Central memory CD8-positive, alpha-beta T cell (primary cell): Measurements from ENCODE around the gene OSM.

Source experiments
- ATAC-seq: fragments of 150-1000 bp; cut with Tn5 transposase; replicated peaks from 2 replicates; pipeline ENCODE4 v1.10.0; 2022; ENCODE audit warnings: mild to moderate bottlenecking, moderate FRiP score, moderate number of reproducible peaks; ENCODE audit not compliant: poor library complexity, severe bottlenecking; ENCODE audit errors: extremely low read depth
- DNase-seq, 2 donors: peaks; one replicate each; pipeline ENCODE4 v3.0.0; 2021; ENCODE audit warnings: low spot score in 2 of 2
- H3K27ac Mint-ChIP-seq: one replicate; pipeline ENCODE4 v1.8.0; 2022; ENCODE audit warnings: low read depth, mild to moderate bottlenecking, moderate library complexity, mixed read lengths
- H3K27me3 Mint-ChIP-seq: one replicate; pipeline ENCODE4 v1.8.0; 2022; ENCODE audit warnings: mixed read lengths
- H3K36me3 Mint-ChIP-seq: one replicate; pipeline ENCODE4 v1.8.0; 2022; ENCODE audit warnings: mild to moderate bottlenecking, moderate library complexity, mixed read lengths; ENCODE audit not compliant: insufficient read depth
- H3K4me1 Mint-ChIP-seq: one replicate; pipeline ENCODE4 v1.8.0; 2022; ENCODE audit warnings: mixed read lengths
- H3K4me3 Mint-ChIP-seq: one replicate; pipeline ENCODE4 v1.8.0; 2022; ENCODE audit warnings: mild to moderate bottlenecking, moderate library complexity, mixed read lengths
- H3K9me3 Mint-ChIP-seq: one replicate; pipeline ENCODE4 v1.8.0; 2022; ENCODE audit warnings: mixed read lengths

The OSM gene

DNA sequence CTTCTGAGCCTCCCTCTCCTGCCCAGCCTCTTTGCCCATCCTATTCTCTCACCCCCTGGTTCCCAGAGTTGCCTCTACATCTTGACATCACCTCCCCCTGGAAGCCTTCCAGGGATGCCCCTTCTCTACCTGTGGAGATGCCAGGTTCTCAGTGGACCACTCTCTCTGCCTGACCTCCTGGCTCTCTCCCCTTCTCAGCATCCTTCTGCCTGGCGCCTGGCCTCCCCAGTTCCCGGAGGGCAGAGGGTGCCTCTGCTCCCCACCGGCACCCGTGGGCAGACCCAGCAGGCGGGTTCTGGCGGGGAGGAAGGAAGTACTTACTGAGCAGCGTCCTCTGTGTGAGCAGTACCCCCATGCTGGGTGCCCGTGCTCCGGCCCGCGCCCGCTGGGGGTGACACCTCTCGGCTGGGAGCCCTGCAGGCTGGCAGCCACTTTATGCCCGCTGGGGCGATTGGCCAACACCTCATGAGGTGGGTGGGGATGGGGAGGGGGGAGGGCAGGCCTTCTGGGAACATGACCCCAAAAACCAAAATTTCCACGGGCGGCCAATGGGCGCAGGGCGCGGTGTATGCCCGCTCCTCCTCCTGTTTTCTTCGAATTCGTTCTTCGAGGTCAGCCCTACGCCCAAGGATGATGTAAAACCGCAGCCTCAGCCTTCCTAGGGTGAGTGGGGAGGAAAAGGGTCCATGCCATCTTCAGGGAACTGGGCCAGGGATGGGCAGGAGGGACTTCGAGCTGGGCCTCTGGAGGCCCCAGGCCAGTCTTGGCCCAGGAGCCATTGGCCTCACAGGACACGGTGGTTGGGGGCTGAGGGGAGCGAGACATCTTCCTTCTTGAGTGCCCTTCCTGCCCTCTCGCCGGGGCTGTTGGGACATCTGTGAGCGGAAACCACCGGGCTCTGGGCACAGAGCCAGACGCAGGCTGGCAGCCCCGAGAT is at the start of gene OSM:
OSM (minus strand) TSS at position 407 of the 937 bp plus-strand sequence; CDS start at position 355, 52 bp downstream.
- Mint-ChIP-seq H3K36me3 (peaks cover 30% of the 10 kb centered on the region), H3K4me1 (peaks cover 60% of the 10 kb centered on the region)
- DNase-seq = peak; percentile 62 to 70

DNA sequence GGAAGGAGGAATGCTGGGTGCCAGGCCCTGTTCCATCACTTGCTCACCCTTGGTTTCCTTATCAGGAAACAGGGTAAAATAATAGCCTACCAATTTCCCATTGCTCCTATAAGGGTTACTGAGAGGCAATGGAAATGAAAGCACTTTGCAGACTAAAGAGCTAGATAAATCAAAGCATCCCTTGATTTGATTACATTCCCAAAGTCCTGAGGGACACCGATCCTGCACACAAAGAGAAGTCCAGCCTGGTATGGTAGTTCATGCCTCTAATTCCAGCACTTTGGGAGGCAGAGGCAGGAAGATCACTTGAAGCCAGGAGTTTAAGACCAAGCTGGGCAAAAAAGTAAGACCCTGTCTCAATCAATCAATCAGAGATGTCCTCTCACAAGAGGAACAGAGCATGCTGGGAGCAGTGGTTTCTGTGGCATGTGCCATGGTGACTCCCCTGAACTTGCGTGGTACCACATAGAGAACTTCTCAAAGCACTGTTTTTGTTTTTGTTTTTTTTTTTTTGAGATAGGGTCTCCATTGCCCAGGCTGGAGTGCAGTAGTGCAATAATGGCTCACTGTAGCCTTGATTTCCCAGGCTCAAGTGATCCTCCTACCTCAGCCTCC is 49.4 kb upstream of the OSM start:
- Mint-ChIP-seq H3K4me3 (peak overlapping the region; percentile 16), H3K27ac (no peak overlapping the region), H3K27me3 (no peaks in the 10 kb centered on the region), H3K4me1 (peaks cover 89% of the 10 kb centered on the region), H3K9me3 (no peaks in the 10 kb centered on the region), H3K36me3 (peaks cover 6% of the 10 kb centered on the region)
- ATAC-seq = no peak
- DNase-seq = no peak

More for the DNA sequence above, at the start of gene OSM:
- H3K27ac Mint-ChIP-seq = peak within 1 kb of the TSS; percentile 96
- peak within 1 kb of the TSS; percentile 90 for H3K4me3 Mint-ChIP-seq
- H3K27me3 Mint-ChIP-seq = no peaks in the 10 kb centered on the region
- H3K9me3 Mint-ChIP-seq = no peaks in the 10 kb centered on the region
- ATAC-seq = peak; percentile 31

DNA sequence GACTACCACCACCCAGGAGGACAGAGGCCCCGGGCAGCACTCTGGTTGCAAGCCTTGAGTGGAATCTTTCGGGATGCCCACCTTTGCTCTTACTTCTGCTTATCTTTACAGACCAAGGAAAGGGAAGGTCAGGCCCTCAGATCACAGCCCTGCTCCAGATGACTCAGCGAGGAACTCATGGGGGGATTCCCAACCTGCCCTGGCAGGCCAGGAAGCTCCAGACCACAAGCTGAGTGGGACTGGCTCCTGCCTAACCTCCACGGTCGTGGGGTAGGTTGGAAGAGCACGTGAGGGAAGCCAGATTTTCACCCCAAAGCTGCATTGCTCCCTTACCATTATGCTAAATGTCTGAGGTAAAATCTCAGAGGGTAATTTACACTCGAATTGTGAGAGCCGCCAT is 48.3 kb upstream of the OSM start:
- Mint-ChIP-seq H3K9me3 (no peaks in the 10 kb centered on the region), H3K36me3 (peaks cover 6% of the 10 kb centered on the region), H3K27ac (peak overlapping the region; percentile 72), H3K27me3 (no peaks in the 10 kb centered on the region), H3K4me3 (no peak overlapping the region), H3K4me1 (peaks cover 89% of the 10 kb centered on the region)
- ATAC-seq = no peak
- DNase-seq = no peak

DNA sequence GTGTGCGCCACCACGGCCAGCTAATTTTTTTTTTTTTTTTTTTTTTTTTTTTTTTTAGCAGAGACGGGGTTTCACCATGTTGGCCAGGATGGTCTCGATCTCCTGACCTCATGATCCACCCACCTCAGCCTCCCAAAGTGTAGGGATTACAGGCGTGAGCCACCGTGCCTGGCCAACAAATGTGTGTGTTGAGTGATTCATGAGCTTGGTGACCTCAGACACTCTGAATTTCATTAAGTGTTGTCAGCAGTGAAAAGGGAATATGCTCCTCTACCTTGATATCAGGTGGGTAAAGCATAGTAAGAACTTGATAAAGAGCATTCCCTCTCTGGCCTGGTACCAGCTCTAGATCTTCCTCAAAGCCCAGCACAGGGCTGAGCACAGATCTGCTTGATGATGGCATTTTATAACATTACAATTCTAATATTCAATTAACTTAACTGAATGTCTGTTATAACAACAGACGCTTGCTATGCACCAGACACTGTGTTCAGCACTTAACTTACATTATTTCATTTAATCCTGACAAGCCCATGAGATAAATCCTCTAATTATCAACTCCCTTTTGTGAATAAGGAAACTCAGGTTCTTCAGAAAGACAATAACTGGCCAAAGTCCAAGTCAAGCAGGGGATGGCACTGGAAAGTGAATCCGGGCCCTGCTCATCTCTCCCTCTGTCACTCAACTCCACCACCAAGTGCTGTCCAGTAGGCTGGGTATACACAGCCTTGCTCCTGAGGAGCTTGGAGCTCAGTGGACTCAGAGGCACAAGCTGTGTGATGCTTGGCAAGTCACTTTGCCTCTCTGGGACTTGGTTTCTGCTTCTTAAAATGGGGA is 47.1 kb upstream of the OSM start:
- Mint-ChIP-seq H3K4me1 (peaks cover 84% of the 10 kb centered on the region), H3K27ac (peak overlapping the region; percentile 92), H3K27me3 (no peaks in the 10 kb centered on the region), H3K9me3 (no peaks in the 10 kb centered on the region), H3K4me3 (no peak overlapping the region), H3K36me3 (peaks cover 7% of the 10 kb centered on the region)
- DNase-seq (no peak), ATAC-seq (no peak)

DNA sequence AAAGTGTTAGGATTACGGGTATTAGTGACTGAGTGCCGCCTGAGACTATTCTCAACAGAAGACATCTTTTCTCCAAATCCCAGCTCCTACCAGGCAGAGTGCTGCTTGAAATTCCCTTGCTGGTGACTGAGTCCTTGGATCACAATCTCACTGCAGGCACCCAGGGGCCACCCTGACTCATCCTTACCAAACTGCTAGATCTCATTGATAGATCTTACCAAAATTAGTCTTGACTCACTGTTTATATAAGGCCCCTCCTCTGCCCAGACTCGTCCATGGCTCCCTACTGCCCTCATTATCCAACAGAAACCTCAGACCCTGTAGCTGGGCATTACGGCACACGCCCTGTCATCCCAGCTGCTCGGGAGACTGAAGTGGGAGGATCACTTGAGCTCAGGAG is 45.4 kb upstream of the OSM start:
- DNase-seq (no peak), ATAC-seq (no peak)
- Mint-ChIP-seq H3K4me3 (peak overlapping the region; percentile 55), H3K9me3 (no peaks in the 10 kb centered on the region), H3K4me1 (peaks cover 83% of the 10 kb centered on the region), H3K36me3 (peaks cover 5% of the 10 kb centered on the region), H3K27me3 (no peaks in the 10 kb centered on the region), H3K27ac (peak overlapping the region; percentile 92)

DNA sequence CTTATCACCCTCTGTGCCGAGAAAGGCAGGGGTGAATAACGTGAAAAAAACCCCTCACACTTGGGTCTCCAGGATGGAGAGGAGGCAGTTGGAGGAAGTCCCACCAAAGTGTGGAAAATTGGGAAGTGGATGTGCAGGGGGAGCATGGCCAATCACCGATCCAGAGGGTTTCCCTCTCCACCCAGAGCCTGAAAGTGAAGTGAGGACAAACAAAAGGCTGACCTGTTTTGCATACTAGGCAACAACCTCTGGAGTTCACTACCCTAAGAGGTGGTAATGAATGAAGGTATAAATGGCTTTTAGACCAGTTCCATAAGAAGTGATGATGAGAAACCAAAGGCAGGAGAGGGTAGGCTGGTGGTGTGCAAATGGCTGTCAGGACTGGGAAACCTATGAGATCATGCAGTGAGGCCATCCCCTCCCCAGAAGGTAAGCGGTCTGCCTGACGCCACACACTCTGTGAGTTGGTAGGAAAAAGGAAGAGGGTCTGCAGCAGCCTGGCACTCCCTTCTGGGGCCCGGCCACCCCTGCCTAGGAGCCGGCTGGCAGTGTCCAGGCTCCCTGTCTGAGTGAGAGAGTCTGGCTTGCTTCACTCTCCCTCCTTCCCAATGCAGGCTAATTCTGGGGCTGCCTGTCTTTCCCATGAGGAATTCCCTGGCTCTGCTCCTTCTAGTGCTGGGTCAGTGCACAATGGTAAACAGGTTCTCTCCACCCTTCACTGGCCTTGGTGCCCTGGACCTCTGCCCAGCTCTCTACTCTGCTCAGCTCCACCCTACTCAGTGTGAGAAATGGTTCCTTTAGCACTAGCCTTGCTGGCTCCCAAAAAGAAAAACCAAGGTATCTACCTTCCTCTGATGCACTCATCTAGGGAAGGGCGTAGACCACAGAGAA is 44.5 kb upstream of the OSM start:
- ATAC-seq = no peak
- H3K27ac Mint-ChIP-seq = peak overlapping the region; percentile 92
- H3K27me3 Mint-ChIP-seq = no peaks in the 10 kb centered on the region
- peaks cover 9% of the 10 kb centered on the region for H3K36me3 Mint-ChIP-seq
- DNase-seq = no peak
- peak overlapping the region; percentile 60 for H3K4me3 Mint-ChIP-seq
- H3K9me3 Mint-ChIP-seq = no peaks in the 10 kb centered on the region
- H3K4me1 Mint-ChIP-seq = peaks cover 86% of the 10 kb centered on the region

DNA sequence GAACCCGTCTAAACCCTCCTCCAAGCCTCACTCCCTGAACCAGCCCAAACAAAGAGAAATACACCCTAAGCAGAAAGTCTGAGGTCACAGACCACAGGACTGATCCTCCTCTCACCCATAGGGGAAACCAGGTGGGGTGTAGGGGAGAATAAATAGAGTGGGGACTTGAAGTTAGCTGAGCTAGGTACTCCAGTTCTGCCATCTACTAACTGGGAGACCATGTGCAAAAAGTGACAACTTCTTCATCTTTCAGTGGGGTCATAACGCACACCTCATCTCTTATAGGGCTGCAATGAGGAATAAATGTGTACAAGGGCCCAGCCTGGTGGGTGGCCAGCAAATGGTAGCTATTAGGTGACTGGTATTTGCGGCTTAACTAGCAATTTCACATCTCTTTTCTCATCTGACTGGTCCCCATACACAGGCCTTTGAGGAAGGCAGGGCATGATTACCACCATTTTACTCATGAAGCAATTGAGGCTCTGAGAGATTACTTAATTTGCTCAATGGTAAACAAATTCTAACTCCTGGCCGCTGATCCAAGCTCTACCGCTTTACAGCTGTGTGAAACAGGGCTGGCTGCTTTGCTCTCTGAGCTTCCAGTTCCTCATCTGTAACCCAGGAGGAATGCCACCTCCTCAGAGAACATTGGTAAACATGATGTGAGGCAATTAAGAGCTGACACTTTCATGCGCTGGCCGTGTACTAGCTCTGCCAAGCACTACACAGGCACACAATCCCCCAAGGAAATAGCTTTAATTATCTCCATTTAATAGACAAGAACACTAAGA is 43.5 kb upstream of the OSM start:
- Mint-ChIP-seq H3K27me3 (no peaks in the 10 kb centered on the region), H3K27ac (peak overlapping the region; percentile 92), H3K36me3 (peaks cover 9% of the 10 kb centered on the region), H3K4me3 (peak overlapping the region; percentile 60), H3K4me1 (peaks cover 86% of the 10 kb centered on the region), H3K9me3 (no peaks in the 10 kb centered on the region)
- ATAC-seq = peak; percentile 37
- no peak for DNase-seq

DNA sequence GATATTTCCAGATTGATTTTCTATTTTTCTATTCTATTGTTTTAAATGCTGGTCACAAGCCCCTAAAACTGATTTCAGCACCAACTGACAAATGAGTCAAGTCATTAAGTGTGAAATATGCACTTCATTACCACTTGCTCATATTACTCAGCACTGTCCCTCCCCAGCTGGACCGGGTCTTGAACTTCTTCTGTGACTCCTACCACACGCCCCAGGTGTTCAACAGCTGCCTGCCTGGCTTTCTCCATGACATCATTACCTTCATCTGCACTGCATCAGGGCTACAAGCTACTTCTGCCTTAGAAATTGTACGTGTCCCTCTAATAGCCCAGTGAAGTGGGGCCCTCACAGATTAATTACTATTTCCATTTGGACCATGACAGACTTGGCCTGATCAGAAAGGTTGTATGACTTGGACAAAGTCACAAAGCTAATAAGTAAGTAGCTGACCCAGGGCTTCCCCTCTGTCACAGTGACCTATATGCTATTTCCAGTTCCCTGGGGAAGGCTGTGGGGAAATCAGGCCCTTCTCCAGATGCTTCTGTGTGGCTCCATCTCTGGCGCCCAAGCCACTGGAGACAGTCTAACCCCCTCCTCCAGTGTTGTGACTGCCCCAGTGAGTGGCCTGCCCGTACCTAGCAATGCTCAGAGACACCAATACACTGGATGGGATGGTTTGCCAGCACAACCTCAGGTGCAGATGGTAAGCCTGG is 42.0 kb upstream of the OSM start:
- H3K36me3 Mint-ChIP-seq = peaks cover 9% of the 10 kb centered on the region
- H3K27me3 Mint-ChIP-seq = no peaks in the 10 kb centered on the region
- no peak for ATAC-seq

DNA sequence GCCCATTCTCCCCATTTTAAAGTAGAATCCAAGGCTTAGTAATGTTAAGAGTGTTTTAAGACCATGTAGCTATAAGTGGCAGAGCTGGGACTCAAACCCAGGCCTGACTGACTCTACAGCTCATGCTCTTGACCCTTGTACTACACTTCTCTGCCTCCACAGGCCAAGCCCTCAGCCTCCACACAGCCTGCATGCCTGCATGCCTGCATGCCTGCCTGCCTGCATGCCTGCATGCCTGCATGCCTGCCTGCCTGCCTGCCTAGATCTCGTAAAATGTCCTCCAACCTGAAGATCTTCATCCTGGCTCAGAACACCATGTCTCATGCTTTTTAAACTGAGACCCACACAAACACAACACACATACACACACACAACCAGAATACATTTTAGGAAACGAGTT is 41.4 kb upstream of the OSM start:
- H3K27me3 Mint-ChIP-seq = no peaks in the 10 kb centered on the region
- DNase-seq = no peak
- H3K9me3 Mint-ChIP-seq = no peaks in the 10 kb centered on the region
- H3K27ac Mint-ChIP-seq = peak overlapping the region; percentile 92
- peak overlapping the region; percentile 76 for H3K4me3 Mint-ChIP-seq
- ATAC-seq = no peak
- peaks cover 9% of the 10 kb centered on the region for H3K36me3 Mint-ChIP-seq
- H3K4me1 Mint-ChIP-seq = peaks cover 94% of the 10 kb centered on the region

More for the DNA sequence above, 42.0 kb upstream of the OSM start:
- no peak for DNase-seq
- peak overlapping the region; percentile 92 for H3K27ac Mint-ChIP-seq
- peaks cover 91% of the 10 kb centered on the region for H3K4me1 Mint-ChIP-seq
- peak overlapping the region; percentile 76 for H3K4me3 Mint-ChIP-seq
- no peaks in the 10 kb centered on the region for H3K9me3 Mint-ChIP-seq

DNA sequence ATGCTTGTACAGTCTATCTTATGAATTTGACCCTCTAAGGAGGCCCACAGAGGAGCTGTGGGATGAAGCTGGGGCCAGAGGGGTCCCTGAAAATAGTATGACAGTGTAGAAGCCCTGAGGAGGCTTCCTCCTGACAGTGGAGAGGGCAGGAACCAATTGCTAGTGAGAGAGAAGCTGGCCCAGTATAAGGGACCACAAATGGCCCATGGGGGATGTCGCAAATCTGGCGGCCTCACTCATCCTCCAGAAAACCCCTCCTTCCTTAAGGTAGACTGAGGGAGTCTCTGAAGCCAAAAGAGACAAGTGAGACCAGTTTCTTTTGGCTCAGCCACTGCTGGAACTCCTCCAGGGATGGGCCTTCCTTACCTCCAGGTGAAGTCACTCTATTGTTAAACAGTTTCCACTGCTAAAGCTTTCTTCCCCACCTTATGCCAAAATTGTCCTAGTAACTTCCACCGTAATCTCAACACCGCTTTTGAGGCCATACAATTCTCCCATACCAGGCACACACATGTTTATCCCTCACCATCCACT is 40.5 kb upstream of the OSM start:
- DNase-seq = no peak
- ATAC-seq = no peak
- peak overlapping the region; percentile 92 for H3K27ac Mint-ChIP-seq
- H3K36me3 Mint-ChIP-seq = peaks cover 12% of the 10 kb centered on the region
- peaks cover 94% of the 10 kb centered on the region for H3K4me1 Mint-ChIP-seq
- no peaks in the 10 kb centered on the region for H3K9me3 Mint-ChIP-seq
- peak overlapping the region; percentile 76 for H3K4me3 Mint-ChIP-seq
- H3K27me3 Mint-ChIP-seq = no peaks in the 10 kb centered on the region
